H1 (cell line): ENCODE data around the gene TOB1. TPM values are rescaled to one million over a fixed set of nuclear protein-coding genes. Genes with fewer than 3 reads are reported as not detected.
A peak's percentile ranks its signal among the peaks of the same experiment; 100 is the strongest.

Experiments used
- CTCF ChIA-PET: fragments of 300-600 bp; sonication (Branson Sonifier 250); formaldehyde crosslinking; loops from one replicate; lab custom pipeline; 2021; ENCODE audit not compliant: partially characterized antibody; lab: Charles Lee
- POLR2A ChIA-PET: fragments of 300-600 bp; sonication (Branson Sonifier 250); formaldehyde crosslinking; loops from one replicate; lab custom pipeline; 2021; ENCODE audit warnings: inconsistent platforms; ENCODE audit not compliant: partially characterized antibody; lab: Charles Lee
- DNase-seq, 2 experiments: peaks; one replicate each; pipeline versions ENCODE4 v3.0.0 to v3.0.0-alpha.2; 2010 to 2022; ENCODE audit warnings: low spot score in 2 of 2, low read depth in 1 of 2, mixed read lengths in 1 of 2
- FAIRE-seq: peaks from 2 replicates; lab custom pipeline; 2011; peaks lifted over from hg19 to GRCh38; lab: Jason Lieb, UNC
- H2AFZ ChIP-seq: 2 replicates; pipeline ENCODE4 v1.8.1; 2012; ENCODE audit warnings: low read length, inconsistent platforms
- H2AK5ac ChIP-seq: 2 replicates; pipeline ENCODE4 v1.6.1; 2013; ENCODE audit warnings: low read depth, low read length
- H2BK120ac ChIP-seq: replicated peaks from 2 replicates; pipeline ENCODE3; 2013; ENCODE audit warnings: low read depth, low read length, inconsistent platforms
- H2BK12ac ChIP-seq: 2 replicates; pipeline ENCODE4 v1.6.1; 2013; ENCODE audit warnings: low read depth, low read length
- H2BK15ac ChIP-seq: 2 replicates; pipeline ENCODE4 v1.6.1; 2013; ENCODE audit warnings: low read length
- H2BK20ac ChIP-seq: 2 replicates; pipeline ENCODE4 v1.6.1; 2013; ENCODE audit warnings: low read length
- H2BK5ac ChIP-seq: 2 replicates; pipeline ENCODE4 v1.6.1; 2013; ENCODE audit warnings: low read depth, low read length
- H3K14ac ChIP-seq: 2 replicates; pipeline ENCODE4 v1.6.1; 2013; ENCODE audit warnings: inconsistent platforms; ENCODE audit not compliant: insufficient read length
- H3K18ac ChIP-seq: 2 replicates; pipeline ENCODE4 v1.6.1; 2013; ENCODE audit warnings: low read length; ENCODE audit errors: extremely low read depth
- H3K23ac ChIP-seq: 2 replicates; pipeline ENCODE4 v1.6.1; 2013; ENCODE audit warnings: inconsistent platforms; ENCODE audit not compliant: insufficient read length
- H3K23me2 ChIP-seq: 2 replicates; pipeline ENCODE4 v1.6.1; 2013; ENCODE audit warnings: low read depth, low read length
- H3K27ac ChIP-seq: 2 replicates; pipeline ENCODE4 v1.6.1; 2011; ENCODE audit warnings: low read depth, low read length, inconsistent platforms
- H3K27me3 ChIP-seq, 4 experiments: replicated peaks in 1 of 4; 1 replicate in 1 of 4; 2 replicates in 3 of 4; pipeline versions ENCODE4 v1.6.1 to v1.8.1; 2011 to 2013; ENCODE audit warnings: low read length in 3 of 4, mild to moderate bottlenecking in 3 of 4, inconsistent platforms in 2 of 4, mixed read lengths in 2 of 4, moderate library complexity in 1 of 4; ENCODE audit not compliant: control insufficient read depth in 3 of 4, insufficient read depth in 3 of 4; ENCODE audit errors: extremely low read depth in 1 of 4
- H3K36me3 ChIP-seq, 4 experiments: 2 replicates each; pipeline versions ENCODE4 v1.6.1 to v1.8.1; 2011 to 2013; ENCODE audit warnings: mild to moderate bottlenecking in 4 of 4, low read length in 3 of 4, moderate library complexity in 2 of 4, control low read depth in 1 of 4, inconsistent platforms in 1 of 4; ENCODE audit not compliant: insufficient read depth in 4 of 4, control insufficient read depth in 2 of 4
- H3K4ac ChIP-seq: replicated peaks from 2 replicates; pipeline ENCODE3; 2013; ENCODE audit warnings: low read length, low read depth, mixed read lengths, inconsistent platforms; ENCODE audit not compliant: insufficient read length
- H3K4me1 ChIP-seq, 4 experiments: replicated peaks in 1 of 4; 1 replicate in 1 of 4; 2 replicates in 3 of 4; pipeline versions ENCODE4 v1.6.1 to v1.8.1; 2011 to 2013; ENCODE audit warnings: low read length in 3 of 4, inconsistent platforms in 2 of 4, mixed read lengths in 1 of 4; ENCODE audit not compliant: insufficient read depth in 4 of 4, control insufficient read depth in 3 of 4
- H3K4me2 ChIP-seq, 2 experiments: 2 replicates each; pipeline versions ENCODE4 v1.6.1 to v1.8.1; 2011 to 2013; ENCODE audit warnings: low read depth in 2 of 2, low read length in 2 of 2, control low read depth in 1 of 2, inconsistent platforms in 1 of 2, mild to moderate bottlenecking in 1 of 2; ENCODE audit not compliant: insufficient read depth in 1 of 2
- H3K4me3 ChIP-seq, 4 experiments: fragments of 200-600, 300-600 bp in 1 of 4; sonication (generic), shearing (Covaris generic), sonication (Bioruptor Twin) in 1 of 4; 2 replicates each; pipeline versions ENCODE4 v1.5.1 to v1.8.1; 2011 to 2016; ENCODE audit warnings: low read length in 4 of 4, low read depth in 3 of 4, control low read depth in 2 of 4, inconsistent platforms in 2 of 4, mild to moderate bottlenecking in 2 of 4, mixed read lengths in 1 of 4, moderate library complexity in 1 of 4; ENCODE audit not compliant: insufficient read depth in 2 of 4; ENCODE audit errors: extremely low read depth in 1 of 4
- H3K56ac ChIP-seq: replicated peaks from 2 replicates; pipeline ENCODE3; 2013; ENCODE audit warnings: low read depth, mild to moderate bottlenecking, mixed read lengths, low read length, inconsistent platforms; ENCODE audit not compliant: insufficient read length
- H3K79me1 ChIP-seq: 2 replicates; pipeline ENCODE4 v1.6.1; 2013; ENCODE audit warnings: low read depth, low read length, control low read depth
- H3K79me2 ChIP-seq, 2 experiments: 2 replicates each; pipeline versions ENCODE4 v1.6.1 to v1.8.1; 2012 to 2013; ENCODE audit warnings: low read length in 2 of 2, mild to moderate bottlenecking in 2 of 2, inconsistent platforms in 1 of 2; ENCODE audit not compliant: insufficient read depth in 2 of 2, control insufficient read depth in 1 of 2
- H3K9ac ChIP-seq, 4 experiments: replicated peaks in 1 of 4; 1 replicate in 1 of 4; 2 replicates in 3 of 4; pipeline versions ENCODE4 v1.6.1 to v1.8.1; 2011 to 2013; ENCODE audit warnings: low read depth in 3 of 4, low read length in 3 of 4, control low read depth in 2 of 4, mild to moderate bottlenecking in 2 of 4, moderate library complexity in 2 of 4, inconsistent platforms in 1 of 4; ENCODE audit errors: extremely low read depth in 1 of 4
- H3K9me3 ChIP-seq, 2 experiments: 2 replicates each; pipeline versions ENCODE4 v1.6.1 to v1.8.1; 2012 to 2013; ENCODE audit warnings: mild to moderate bottlenecking in 2 of 2, moderate library complexity in 2 of 2, control low read depth in 1 of 2, inconsistent platforms in 1 of 2, low read depth in 1 of 2, low read length in 1 of 2, mixed read lengths in 1 of 2; ENCODE audit not compliant: insufficient read depth in 2 of 2
- H4K20me1 ChIP-seq, 2 experiments: replicated peaks in 1 of 2; 2 replicates each; pipeline versions ENCODE3 to v1.8.1; 2011 to 2013; ENCODE audit warnings: inconsistent platforms in 2 of 2, low read length in 2 of 2, mild to moderate bottlenecking in 1 of 2; ENCODE audit not compliant: insufficient read depth in 2 of 2, control insufficient read depth in 1 of 2
- H4K5ac ChIP-seq: 2 replicates; pipeline ENCODE4 v1.6.1; 2013; ENCODE audit warnings: low read length, low read depth, mixed read lengths, inconsistent platforms; ENCODE audit not compliant: insufficient read length
- H4K8ac ChIP-seq: 2 replicates; pipeline ENCODE4 v1.8.0; 2013; ENCODE audit warnings: mild to moderate bottlenecking, moderate library complexity, low read length, inconsistent platforms; ENCODE audit not compliant: insufficient read depth; ENCODE audit errors: extremely low read depth
- H4K91ac ChIP-seq: replicated peaks from 2 replicates; pipeline ENCODE3; 2013; ENCODE audit warnings: low read length, mixed read lengths, inconsistent platforms; ENCODE audit not compliant: insufficient read length
- CHD1 ChIP-seq: IDR thresholded peaks from 2 replicates; pipeline ENCODE4 v1.6.1; 2012; ENCODE audit warnings: low read depth, low read length, improper control_type of control experiment
- GABPA ChIP-seq: IDR thresholded peaks from 2 replicates; pipeline ENCODE4 v1.6.1; 2011; ENCODE audit warnings: mild to moderate bottlenecking, low read length, moderate library complexity, borderline replicate concordance; ENCODE audit not compliant: insufficient read depth
- RAD21 ChIP-seq, 2 experiments: IDR thresholded peaks in 1 of 2; conservative IDR thresholded peaks in 1 of 2; 2 replicates each; pipeline ENCODE4 v1.6.1; 2011; ENCODE audit warnings: low read depth in 2 of 2, low read length in 2 of 2, improper control_type of control experiment in 1 of 2, inconsistent platforms in 1 of 2, mild to moderate bottlenecking in 1 of 2, moderate library complexity in 1 of 2
- SAP30 ChIP-seq: fragments of 300-600 bp; sonication (generic); IDR thresholded peaks from 2 replicates; pipeline ENCODE4 v1.7.1; 2012; ENCODE audit warnings: low read length, moderate library complexity, mild to moderate bottlenecking, inconsistent platforms; ENCODE audit not compliant: insufficient read depth, insufficient replicate concordance
- TCF12 ChIP-seq: IDR thresholded peaks from 2 replicates; pipeline ENCODE4 v1.6.1; 2011; ENCODE audit warnings: low read depth, mild to moderate bottlenecking, low read length
- WGBS, 2 experiments: shearing (Covaris generic) in 1 of 2; methylation state at CpG; one replicate each; pipeline versions ENCODE4 v1.1.6 to v1.1.7; 2013 to 2015; ENCODE audit warnings: low lambda C conversion rate in 2 of 2, mixed read lengths in 2 of 2, inconsistent platforms in 1 of 2, low coverage in 1 of 2, missing lambda C conversion rate in 1 of 2; ENCODE audit not compliant: insufficient replicate concordance in 2 of 2, insufficient coverage in 1 of 2, insufficient read length in 1 of 2; ENCODE audit errors: extremely low coverage in 1 of 2, missing lambda C conversion rate in 1 of 2; 5-methylcytosine and 5-hydroxymethylcytosine counted together
- polyA plus RNA-seq, 7 experiments: library from polyadenylated mRNA; depleted of rRNA in 3 of 7; stranded (reverse) in 5 of 7; unstranded in 2 of 7; fragments of >200 nt in 5 of 7; fragments of 200-250 nt in 2 of 7; gene quantifications; 1 replicate in 5 of 7; 2 replicates in 1 of 7; 4 replicates in 1 of 7; pipeline versions ENCODE4 v1.2.1 to v1.2.3, GENCODE V29; 2011 to 2013; ENCODE audit warnings: missing spikeins in 2 of 7, mixed read lengths in 2 of 7
- total RNA-seq: library from RNA; stranded (reverse); fragmentation: NEBNext Ultra II Directional; extraction: Animal tissue kit (Norgen Biotek cat#: 25700); gene quantifications from 2 replicates; pipeline ENCODE4 v1.2.1, GENCODE V29; 2021

TOB1 gene
- total and polyA plus RNA-seq, 2 of the 8 experiments (the other 6 are each of a cell fraction or from before 2014, with no cell fraction given), result 14.4 to 20.8 TPM

DNA sequence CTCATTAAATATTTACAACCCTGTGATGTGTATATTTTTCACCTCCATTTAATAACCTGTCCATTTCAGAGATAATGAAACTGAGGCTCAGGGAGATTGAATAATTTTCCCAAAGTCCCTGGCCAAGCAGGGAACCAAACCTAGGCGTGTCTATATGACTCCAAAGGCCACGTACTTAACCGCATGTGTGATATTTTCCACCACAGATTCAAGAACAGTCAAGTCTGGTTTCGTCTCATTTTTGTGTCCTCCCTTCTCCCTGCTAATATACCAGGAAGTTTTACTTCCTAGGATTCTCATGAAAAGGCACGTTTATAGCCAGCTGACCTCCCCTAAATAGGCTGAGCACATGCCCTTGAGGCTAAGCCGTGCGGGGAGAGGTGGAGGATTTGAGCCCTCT lies 15.5 kb downstream of the TOB1 start:
- Histone ChIP-seq H3K9ac (no peak overlapping the region), H4K20me1 (no peaks in the 10 kb centered on the region), H3K27ac (no peak overlapping the region), H2BK20ac (no peak overlapping the region), H2BK15ac (0 out of 2 replicates have a peak overlapping the region, but pooled peaks have one; percentile 77), H2BK120ac (no peak overlapping the region), H3K79me2 (no peaks in the 10 kb centered on the region), H4K8ac (no peak overlapping the region), H3K23ac (no peak overlapping the region), H3K4ac (no peak overlapping the region), H3K36me3 (no peaks in the 10 kb centered on the region), H2BK12ac (no peak overlapping the region), H3K56ac (no peak overlapping the region), H2AFZ (no peak overlapping the region), H3K14ac (no peak overlapping the region), H3K4me1 (peaks cover 2 to 4% (median 2%) of the 10 kb centered on the region in 4 experiments; a peak in 3 of 7 replicates), H4K5ac (no peak overlapping the region), H3K23me2 (no peaks in the 10 kb centered on the region; the same call in 1 of the 2 replicates), H3K27me3 (no peaks in the 10 kb centered on the region), H3K9me3 (no peaks in the 10 kb centered on the region), H2AK5ac (no peak overlapping the region; the same call in 1 of the 2 replicates), H3K79me1 (no peaks in the 10 kb centered on the region), H3K4me2 (no peak overlapping the region), H4K91ac (no peak overlapping the region), H3K4me3 (no peak overlapping the region), H3K18ac (no peak overlapping the region), H2BK5ac (no peak overlapping the region)
- CTCF ChIA-PET, result interaction anchor here (0.9 to 31.7 kb wide), 11 partner anchors 9 to 148 kb away, joined by 3 to 735 read pairs (median 33); partner anchors contain the start of genes TOB1 and WFIKKN2
- WGBS, 2 experiments, result 90% methylated on average over 7 of the region's 7 CpGs; no CpG with 5 or more reads in 1 of the 2 experiments
- FAIRE-seq, result no peak
- no peak for DNase-seq
- TF ChIP-seq RAD21 (IDR thresholded peaks at IDR 0.05 in 1 of 2, conservative IDR thresholded peaks at IDR 0.05 in 1 of 2; ENCODE audit: low read depth in 2 of 2, low read length in 2 of 2) (no peak), CHD1 (no peak), TCF12 (no peak), GABPA (no peak), SAP30 (no peak)
- POLR2A ChIA-PET, result interaction anchor here (0.8 to 3.8 kb wide), 3 partner anchors 8 to 99 kb away, joined by 3 to 25 read pairs (median 4); partner anchors contain the start of gene TOB1
